ENCODE measurements around the gene HNRNPUL1. TPM values are rescaled to one million over a fixed set of nuclear protein-coding genes. Genes with fewer than 3 reads are reported as not detected.
A peak's percentile ranks its signal among the peaks of the same experiment; 100 is the strongest.

The HNRNPUL1 gene
- 254 and 264 TPM in 2 replicates for total RNA-seq

DNA sequence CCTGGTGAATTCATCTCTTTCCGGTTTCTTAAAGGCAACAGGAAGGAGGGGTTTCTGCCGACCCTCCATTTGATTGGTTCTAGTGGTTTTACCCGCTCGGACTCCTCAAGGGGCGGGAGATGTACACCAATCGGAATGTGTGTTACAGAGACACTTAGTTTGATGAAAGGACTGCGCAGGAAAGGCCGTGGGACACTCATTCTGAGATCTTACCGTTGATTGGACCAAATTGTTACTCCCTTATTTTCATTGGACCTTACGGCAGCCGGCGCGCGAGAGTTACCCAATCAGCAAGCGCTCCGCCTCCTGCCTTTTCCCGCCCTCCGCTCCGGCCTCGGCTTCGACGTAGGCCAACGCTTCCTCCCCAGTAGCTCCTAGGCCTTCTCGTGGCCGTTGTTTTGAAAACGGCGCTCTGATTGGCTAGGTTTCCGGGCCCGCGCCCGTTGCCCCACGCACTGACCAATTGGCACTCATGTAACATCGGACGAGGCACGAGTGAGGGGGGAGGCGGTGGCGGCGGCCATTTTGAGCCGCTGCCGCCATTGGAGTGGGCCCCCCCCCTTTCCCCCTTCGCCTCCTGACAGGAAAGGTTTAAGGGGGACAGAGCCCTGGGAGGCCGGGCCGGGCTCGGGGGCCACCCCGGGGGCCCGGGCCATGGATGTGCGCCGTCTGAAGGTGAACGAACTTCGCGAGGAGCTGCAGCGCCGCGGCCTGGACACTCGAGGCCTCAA lies at the start of gene HNRNPUL1:
TSS of gene HNRNPUL1 (plus strand) at position 523 of the 731 bp plus-strand sequence. CDS start at position 655, 132 bp downstream.
- Mint-ChIP-seq H3K4me1 (ENCODE audit: low read depth) (peaks cover 52% of the 10 kb centered on the region), H3K36me3 (ENCODE audit: low read depth) (peaks cover 17% of the 10 kb centered on the region), H3K4me3 (peak within 1 kb of the TSS; percentile 94), H3K27me3 (ENCODE audit: insufficient read depth) (no peaks in the 10 kb centered on the region), H3K27ac (peak within 1 kb of the TSS; percentile 99), H3K9me3 (no peaks in the 10 kb centered on the region)
- intact Hi-C loops (cut with micrococcal nuclease), result loop anchor here (1.0 to 10.0 kb wide), 17 partner anchors 38 to 1852 kb away; partner anchors contain the start of genes ACTMAP, AKT2, ARHGEF1 and B9D2
- peak; percentile 99 for DNase-seq (ENCODE audit: low spot score)

DNA sequence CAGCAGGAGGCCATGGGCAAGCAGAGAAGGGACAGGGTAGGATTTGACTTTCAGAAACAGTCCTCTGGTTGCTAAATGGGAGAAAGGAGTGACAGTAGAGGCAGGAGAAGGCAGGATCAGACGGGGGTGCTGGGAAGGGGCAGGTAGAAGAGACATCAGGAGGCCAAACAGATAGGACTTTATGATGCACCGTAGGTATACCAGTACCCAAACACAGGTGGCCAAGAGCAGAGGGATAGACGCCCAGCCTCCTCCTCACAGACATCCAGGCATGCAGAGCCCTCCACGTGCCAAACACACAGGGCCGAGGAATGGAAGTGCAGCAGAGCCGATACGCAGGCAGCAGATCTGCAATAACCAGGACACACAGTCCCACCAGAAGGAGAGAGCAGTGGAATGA lies 46.4 kb upstream of the HNRNPUL1 start:
- Mint-ChIP-seq H3K36me3 (ENCODE audit: low read depth) (no peaks in the 10 kb centered on the region), H3K4me3 (no peak overlapping the region), H3K27ac (no peak overlapping the region), H3K27me3 (ENCODE audit: insufficient read depth) (peaks cover 50% of the 10 kb centered on the region), H3K4me1 (ENCODE audit: low read depth) (no peaks in the 10 kb centered on the region), H3K9me3 (no peaks in the 10 kb centered on the region)
- intact Hi-C loops (cut with micrococcal nuclease), result no loop called here
- DNase-seq (ENCODE audit: low spot score), result no peak

DNA sequence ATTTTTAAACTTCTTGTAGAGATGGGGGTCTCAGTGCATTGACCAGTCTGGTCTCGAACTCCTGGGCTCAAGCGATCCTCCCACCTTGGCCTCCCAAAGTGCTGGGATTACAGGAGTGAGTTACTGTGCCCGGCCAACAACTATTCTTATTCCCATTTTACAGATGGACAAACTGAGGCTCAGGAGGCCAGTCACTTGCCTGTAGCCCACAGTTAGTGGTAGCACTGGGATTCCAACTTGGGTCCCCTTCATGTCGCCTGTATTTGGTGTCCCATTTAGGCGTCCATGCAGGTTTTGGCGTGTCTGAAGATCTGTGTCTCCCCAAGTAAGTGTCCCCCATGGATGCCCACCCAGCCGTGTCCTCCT lies 45.9 kb upstream of the HNRNPUL1 start:
- intact Hi-C loops (cut with micrococcal nuclease), result no loop called here
- no peak overlapping the region for H3K4me3 Mint-ChIP-seq
- H3K9me3 Mint-ChIP-seq, result no peaks in the 10 kb centered on the region
- H3K27me3 Mint-ChIP-seq (ENCODE audit: insufficient read depth), result peaks cover 53% of the 10 kb centered on the region
- H3K27ac Mint-ChIP-seq, result no peak overlapping the region
- H3K4me1 Mint-ChIP-seq (ENCODE audit: low read depth), result no peaks in the 10 kb centered on the region
- no peaks in the 10 kb centered on the region for H3K36me3 Mint-ChIP-seq (ENCODE audit: low read depth)
- DNase-seq (ENCODE audit: low spot score), result no peak

DNA sequence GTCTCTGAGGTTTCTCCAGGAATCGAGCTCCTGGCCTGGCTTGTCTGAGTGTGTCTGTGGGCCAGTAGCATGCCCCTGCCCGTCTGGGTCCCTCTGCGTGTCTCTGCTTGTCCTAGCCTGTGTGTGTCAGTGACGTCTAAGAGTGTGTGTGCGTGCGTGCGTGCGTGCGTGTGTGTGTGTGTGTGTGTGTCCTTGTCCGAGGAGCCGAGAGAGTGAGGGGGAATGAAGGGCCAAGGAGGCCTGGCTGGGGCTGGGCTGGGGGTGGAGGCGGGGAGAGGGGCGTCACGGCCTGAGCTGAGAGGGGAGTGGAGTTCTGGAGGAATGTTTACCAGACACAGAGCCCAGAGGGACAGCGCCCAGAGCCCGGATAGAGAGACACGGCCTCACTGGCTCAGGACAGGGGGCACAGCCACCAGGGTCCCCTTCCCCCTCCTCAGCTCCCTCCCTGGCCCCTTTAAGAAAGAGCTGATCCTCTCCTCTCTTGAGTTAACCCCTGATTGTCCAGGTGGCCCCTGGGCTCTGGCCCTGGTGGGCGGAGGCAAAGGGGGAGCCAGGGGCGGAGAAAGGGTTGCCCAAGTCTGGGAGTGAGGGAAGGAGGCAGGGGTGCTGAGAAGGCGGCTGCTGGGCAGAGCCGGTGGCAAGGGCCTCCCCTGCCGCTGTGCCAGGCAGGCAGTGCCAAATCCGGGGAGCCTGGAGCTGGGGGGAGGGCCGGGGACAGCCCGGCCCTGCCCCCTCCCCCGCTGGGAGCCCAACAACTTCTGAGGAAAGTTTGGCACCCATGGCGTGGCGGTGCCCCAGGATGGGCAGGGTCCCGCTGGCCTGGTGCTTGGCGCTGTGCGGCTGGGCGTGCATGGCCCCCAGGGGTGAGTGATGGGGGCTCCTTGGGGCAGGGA lies 45.3 kb upstream of the HNRNPUL1 start, which contains the start of gene AXL:
TSS of gene AXL (plus strand) at position 609 of the 893 bp plus-strand sequence. CDS start at position 779, 170 bp downstream.
- DNase-seq (ENCODE audit: low spot score), result no peak
- no peak within 1 kb of the TSS for H3K4me3 Mint-ChIP-seq
- intact Hi-C loops (cut with micrococcal nuclease), result no loop called here
- H3K4me1 Mint-ChIP-seq (ENCODE audit: low read depth), result peaks cover 4% of the 10 kb centered on the region
- no peaks in the 10 kb centered on the region for H3K9me3 Mint-ChIP-seq
- peaks cover 53% of the 10 kb centered on the region for H3K27me3 Mint-ChIP-seq (ENCODE audit: insufficient read depth)
- H3K36me3 Mint-ChIP-seq (ENCODE audit: low read depth), result no peaks in the 10 kb centered on the region
- no peak within 1 kb of the TSS for H3K27ac Mint-ChIP-seq

DNA sequence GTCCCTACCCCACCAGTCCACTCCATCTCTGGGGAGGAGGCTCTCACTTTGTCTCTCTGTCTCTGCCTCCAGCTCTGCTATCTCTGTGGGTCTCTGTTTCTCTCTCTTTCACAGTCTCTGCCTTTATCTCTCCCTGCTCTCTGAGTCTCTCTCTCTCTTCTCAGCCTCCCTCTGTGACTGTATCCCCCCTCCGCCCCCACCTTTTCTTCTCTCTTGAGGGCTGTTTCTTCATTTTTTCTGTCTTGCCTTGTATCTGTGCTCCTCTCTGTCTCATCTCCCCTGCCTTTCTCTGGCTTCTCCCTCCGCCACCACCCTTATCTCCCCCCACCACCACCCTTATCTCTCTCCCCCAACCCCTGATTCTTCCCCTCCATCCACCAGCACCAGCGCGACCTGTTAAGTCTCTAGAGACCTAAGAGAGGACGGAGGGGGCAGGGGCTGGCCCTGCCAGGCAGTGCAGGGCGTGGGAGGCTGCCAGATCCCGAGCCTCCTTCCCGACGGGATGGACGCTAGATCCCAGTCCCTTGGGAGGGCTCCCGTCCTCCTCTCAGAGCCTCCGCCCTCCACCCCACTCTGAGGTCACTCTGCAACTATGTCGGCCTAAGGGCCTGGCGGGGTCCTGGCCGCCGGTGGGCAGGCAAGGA lies 44.1 kb upstream of the HNRNPUL1 start:
- Mint-ChIP-seq H3K4me3 (no peak overlapping the region), H3K4me1 (ENCODE audit: low read depth) (peaks cover 7% of the 10 kb centered on the region), H3K27me3 (ENCODE audit: insufficient read depth) (peaks cover 52% of the 10 kb centered on the region), H3K27ac (no peak overlapping the region), H3K36me3 (ENCODE audit: low read depth) (no peaks in the 10 kb centered on the region), H3K9me3 (no peaks in the 10 kb centered on the region)
- DNase-seq (ENCODE audit: low spot score), result no peak
- intact Hi-C loops (cut with micrococcal nuclease), result no loop called here

DNA sequence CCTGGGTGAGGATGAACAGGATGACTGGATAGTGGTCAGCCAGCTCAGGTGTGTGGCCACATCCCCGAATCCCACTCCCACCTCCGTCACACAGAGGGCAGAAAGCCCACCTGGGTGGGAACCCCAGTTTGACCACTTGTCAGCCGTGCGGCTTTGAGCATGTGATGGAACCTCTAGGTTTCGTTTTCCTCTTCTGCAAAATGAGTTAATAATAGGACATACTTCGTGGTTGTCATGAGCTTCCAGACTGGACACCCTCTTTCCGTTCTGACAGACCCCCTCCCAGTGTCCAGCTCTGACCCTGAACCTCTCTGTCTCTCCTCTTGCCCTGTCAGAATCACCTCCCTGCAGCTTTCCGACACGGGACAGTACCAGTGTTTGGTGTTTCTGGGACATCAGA lies 43.4 kb upstream of the HNRNPUL1 start:
- H3K4me3 Mint-ChIP-seq, result no peak overlapping the region
- H3K36me3 Mint-ChIP-seq (ENCODE audit: low read depth), result no peaks in the 10 kb centered on the region
- H3K9me3 Mint-ChIP-seq, result no peaks in the 10 kb centered on the region
- H3K27ac Mint-ChIP-seq, result no peak overlapping the region
- peaks cover 13% of the 10 kb centered on the region for H3K4me1 Mint-ChIP-seq (ENCODE audit: low read depth)
- H3K27me3 Mint-ChIP-seq (ENCODE audit: insufficient read depth), result peaks cover 52% of the 10 kb centered on the region
- intact Hi-C loops (cut with micrococcal nuclease), result no loop called here
- no peak for DNase-seq (ENCODE audit: low spot score)

DNA sequence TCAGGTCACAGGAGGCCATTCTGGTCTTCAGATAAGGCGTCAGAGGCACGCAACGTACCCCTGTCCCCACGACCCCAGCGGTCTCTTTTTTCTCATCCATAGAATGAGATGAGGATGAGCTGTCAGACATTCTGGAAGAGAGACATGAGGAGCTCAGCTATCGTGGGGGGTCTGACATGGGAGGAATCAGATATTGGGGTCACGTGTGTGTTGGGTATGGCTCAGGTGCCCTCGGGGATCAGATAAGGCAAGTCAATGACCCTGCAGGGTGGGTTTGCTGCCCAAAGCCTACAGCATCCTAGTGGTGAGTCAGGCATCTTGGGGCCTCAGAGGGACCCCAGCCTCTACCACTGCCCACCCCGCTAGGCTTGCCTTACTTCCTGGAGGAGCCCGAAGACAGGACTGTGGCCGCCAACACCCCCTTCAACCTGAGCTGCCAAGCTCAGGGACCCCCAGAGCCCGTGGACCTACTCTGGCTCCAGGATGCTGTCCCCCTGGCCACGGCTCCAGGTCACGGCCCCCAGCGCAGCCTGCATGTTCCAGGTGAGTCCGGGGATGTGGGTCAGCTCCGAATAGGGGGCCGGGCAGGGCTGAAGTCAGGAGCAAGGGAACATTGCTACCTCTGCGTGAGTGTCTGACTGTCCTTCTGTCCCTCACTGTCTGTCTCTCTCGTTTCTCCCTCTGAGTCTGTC lies 42.5 kb upstream of the HNRNPUL1 start:
- H3K9me3 Mint-ChIP-seq, result no peaks in the 10 kb centered on the region

DNA sequence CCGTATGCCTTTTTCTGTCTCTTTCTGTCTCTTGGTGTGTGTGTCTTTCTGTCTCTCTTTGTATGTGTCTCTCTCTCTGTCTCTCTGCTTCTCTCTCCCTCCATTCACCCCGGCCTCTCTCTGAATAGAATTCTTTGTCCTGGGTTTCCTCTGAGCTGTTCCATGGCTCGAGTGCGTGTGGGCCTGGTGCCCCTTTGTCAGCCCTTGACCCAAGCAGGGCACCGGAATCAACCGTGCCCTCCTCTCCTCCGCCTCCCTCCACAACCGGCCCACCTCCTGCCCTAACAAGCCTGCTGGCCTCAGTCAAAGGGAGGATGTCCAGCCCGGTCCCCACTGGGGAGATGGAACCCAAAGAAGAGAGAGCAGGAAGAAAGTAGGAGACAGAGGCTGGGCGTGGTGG lies 41.9 kb upstream of the HNRNPUL1 start:
- intact Hi-C loops (cut with micrococcal nuclease), result no loop called here
- Mint-ChIP-seq H3K4me3 (no peak overlapping the region), H3K9me3 (no peaks in the 10 kb centered on the region), H3K4me1 (ENCODE audit: low read depth) (peaks cover 24% of the 10 kb centered on the region), H3K36me3 (ENCODE audit: low read depth) (no peaks in the 10 kb centered on the region), H3K27me3 (ENCODE audit: insufficient read depth) (peaks cover 44% of the 10 kb centered on the region), H3K27ac (peak overlapping the region; percentile 2)
- no peak for DNase-seq (ENCODE audit: low spot score)

More for the DNA sequence above, 42.5 kb upstream of the HNRNPUL1 start:
- Mint-ChIP-seq H3K4me3 (no peak overlapping the region), H3K27me3 (ENCODE audit: insufficient read depth) (peaks cover 49% of the 10 kb centered on the region), H3K27ac (no peak overlapping the region), H3K4me1 (ENCODE audit: low read depth) (peaks cover 18% of the 10 kb centered on the region), H3K36me3 (ENCODE audit: low read depth) (no peaks in the 10 kb centered on the region)
- intact Hi-C loops (cut with micrococcal nuclease), result no loop called here
- no peak for DNase-seq (ENCODE audit: low spot score)

DNA sequence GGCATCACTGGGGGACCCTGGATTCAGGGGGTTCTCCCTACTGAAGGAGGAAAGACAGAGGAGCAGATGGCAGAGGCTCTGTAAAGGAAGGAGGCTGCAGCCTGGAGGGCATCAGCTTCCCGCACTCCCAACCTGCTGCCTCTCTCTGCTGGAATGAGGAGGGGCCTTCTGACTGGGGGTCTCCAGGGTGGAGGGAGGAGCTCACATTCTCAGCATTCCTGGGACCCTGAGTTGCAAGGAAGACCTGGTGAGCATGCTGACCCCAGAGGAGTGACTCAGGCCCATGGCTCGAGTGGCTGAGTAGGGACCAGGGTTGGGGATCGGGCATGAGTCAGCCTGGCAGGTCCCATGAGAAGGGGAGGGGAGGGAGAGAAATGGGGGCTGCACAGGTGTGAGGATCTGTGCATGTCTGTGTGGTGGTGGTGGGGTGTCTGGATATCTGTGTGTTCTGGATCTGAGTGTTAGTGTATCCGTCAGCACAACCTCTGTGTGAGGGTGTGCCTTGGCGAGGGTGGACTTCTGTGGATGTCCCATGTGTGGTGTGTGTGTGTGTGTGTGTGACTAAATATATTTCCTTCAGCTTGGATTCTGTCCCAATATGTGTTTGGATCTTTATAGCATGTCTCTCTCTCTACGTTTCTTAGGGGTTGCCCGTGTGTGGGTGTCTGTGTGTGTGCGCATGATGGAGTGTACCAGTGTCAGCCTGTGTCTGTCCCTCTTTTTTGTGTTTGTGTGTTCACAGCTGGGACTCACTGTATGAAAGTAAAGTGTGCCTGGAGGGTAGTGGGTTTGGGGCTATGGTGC lies 40.5 kb upstream of the HNRNPUL1 start:
- H3K27me3 Mint-ChIP-seq (ENCODE audit: insufficient read depth), result peaks cover 31% of the 10 kb centered on the region
- intact Hi-C loops (cut with micrococcal nuclease), result no loop called here

DNA sequence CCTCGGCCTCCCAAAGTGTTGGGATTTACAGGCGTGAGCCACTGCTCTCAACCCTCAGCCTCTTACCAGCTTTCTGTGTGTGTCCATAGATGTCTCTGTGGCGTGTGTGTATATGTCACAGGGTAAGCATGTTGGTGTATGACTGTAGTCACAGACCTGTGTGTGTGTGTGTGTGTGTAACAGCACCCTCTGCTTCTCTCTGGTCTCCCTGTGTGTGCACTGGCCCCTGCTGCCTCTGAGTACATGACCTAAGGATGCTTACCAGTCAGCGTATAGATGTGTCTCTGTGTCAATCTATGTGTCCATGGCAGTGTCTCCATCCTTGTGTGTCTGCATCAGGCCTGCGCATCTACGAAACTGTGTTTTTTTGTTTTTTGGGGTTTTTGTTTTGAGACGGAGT lies 39.5 kb upstream of the HNRNPUL1 start:
- H3K4me3 Mint-ChIP-seq, result no peak overlapping the region
- no peaks in the 10 kb centered on the region for H3K36me3 Mint-ChIP-seq (ENCODE audit: low read depth)
- H3K27me3 Mint-ChIP-seq (ENCODE audit: insufficient read depth), result peaks cover 22% of the 10 kb centered on the region
- intact Hi-C loops (cut with micrococcal nuclease), result loop anchor here (1.0 kb wide), 1 partner anchor 38 kb away; no protein-coding TSS in a partner anchor
- H3K9me3 Mint-ChIP-seq, result no peaks in the 10 kb centered on the region
- DNase-seq (ENCODE audit: low spot score), result no peak
- peak overlapping the region; percentile 67 for H3K27ac Mint-ChIP-seq
- peaks cover 24% of the 10 kb centered on the region for H3K4me1 Mint-ChIP-seq (ENCODE audit: low read depth)

More for the DNA sequence above, 40.5 kb upstream of the HNRNPUL1 start:
- no peaks in the 10 kb centered on the region for H3K9me3 Mint-ChIP-seq
- DNase-seq (ENCODE audit: low spot score), result no peak
- no peaks in the 10 kb centered on the region for H3K36me3 Mint-ChIP-seq (ENCODE audit: low read depth)
- no peak overlapping the region for H3K4me3 Mint-ChIP-seq
- H3K27ac Mint-ChIP-seq, result peak overlapping the region; percentile 67
- peaks cover 24% of the 10 kb centered on the region for H3K4me1 Mint-ChIP-seq (ENCODE audit: low read depth)

DNA sequence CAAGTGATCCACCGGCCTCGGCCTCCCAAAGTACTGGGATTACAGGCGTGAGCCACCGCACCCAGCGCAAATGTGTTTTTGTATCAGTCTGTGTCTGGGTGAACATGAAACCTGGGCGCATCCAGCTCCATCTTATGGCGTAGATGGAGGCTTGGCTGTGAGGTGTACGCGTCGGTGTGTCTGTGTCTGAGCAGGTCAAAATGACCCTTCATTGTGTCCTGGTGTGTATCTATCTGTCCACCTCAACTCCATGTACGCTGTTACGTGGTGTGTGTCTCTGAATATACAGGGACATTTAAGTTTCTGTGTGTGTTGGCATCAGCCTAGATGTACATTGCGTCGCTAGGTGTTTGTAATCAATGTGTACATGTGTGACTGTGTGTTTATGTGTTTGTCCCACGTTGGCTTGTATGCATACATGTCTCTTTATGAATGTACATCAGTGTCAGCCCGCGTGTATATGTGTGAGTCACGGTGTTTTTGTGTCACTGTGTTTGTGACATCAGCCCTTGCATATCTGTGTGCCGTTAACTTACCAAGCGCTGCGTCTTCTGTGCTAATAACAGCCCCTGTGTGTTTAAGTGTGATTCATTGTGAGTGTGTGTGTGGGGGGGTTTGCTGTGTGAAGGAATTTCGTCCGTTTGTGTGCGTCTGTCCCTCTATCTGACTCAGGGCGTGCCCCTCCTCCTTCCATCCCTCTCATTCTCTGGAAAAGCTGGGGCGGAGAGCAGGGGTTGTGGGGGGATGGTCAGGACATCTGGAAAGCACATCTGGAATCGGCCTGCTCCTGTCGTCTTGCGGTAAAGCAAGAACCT lies 38.7 kb upstream of the HNRNPUL1 start:
- DNase-seq (ENCODE audit: low spot score), result no peak
- Mint-ChIP-seq H3K4me1 (ENCODE audit: low read depth) (peaks cover 24% of the 10 kb centered on the region), H3K36me3 (ENCODE audit: low read depth) (no peaks in the 10 kb centered on the region), H3K27ac (peak overlapping the region; percentile 91), H3K27me3 (ENCODE audit: insufficient read depth) (peaks cover 15% of the 10 kb centered on the region), H3K4me3 (peak overlapping the region; percentile 77), H3K9me3 (no peaks in the 10 kb centered on the region)
- intact Hi-C loops (cut with micrococcal nuclease), result loop anchor here (1.0 kb wide), 1 partner anchor 37 kb away; no protein-coding TSS in a partner anchor

Data from activated T-helper 1 cell treated with anti-CD3 and anti-CD28 coated beads, Interleukin-12 subunit alpha, Interleukin-12 subunit beta, Interleukin-2, Interleukin-4 antibody, amounts not matched to agents 30 ng/mL and 10 ng/mL and 1 ng/mL, durations not matched to agents 14 hours and 24 hours and 36 hours (primary cell).